Measurements from ENCODE around the gene COL17A1. TPM values are rescaled to one million over a fixed set of nuclear protein-coding genes. Genes with fewer than 3 reads are reported as not detected.

COL17A1 gene
- polyA plus RNA-seq, 4 donors = 0.30 to 0.93 (median 0.57) TPM

- no peak for DNase-seq (ENCODE audit: low read depth in 4 of 4, low spot score in 3 of 4)
Observed at GRCh38 chr10:104002911-104003310, 82.8 kb downstream of the COL17A1 start.

GRCh38 chr10:103998805-103999204 lies 86.9 kb downstream of the COL17A1 start:
- DNase-seq (ENCODE audit: low read depth in 4 of 4, low spot score in 3 of 4) = no peak

GRCh38 chr10:103995134-103995533 lies 90.5 kb downstream of the COL17A1 start:
- DNase-seq (ENCODE audit: low read depth in 4 of 4, low spot score in 3 of 4) = no peak

- DNase-seq (ENCODE audit: low read depth in 4 of 4, low spot score in 3 of 4) = no peak
Observed at GRCh38 chr10:103991393-103992128, 94.1 kb downstream of the COL17A1 start.

GRCh38 chr10:103990531-103990930 lies 95.1 kb downstream of the COL17A1 start:
- no peak for DNase-seq (ENCODE audit: low read depth in 4 of 4, low spot score in 3 of 4)

GRCh38 chr10:103990121-103990520 lies 95.6 kb downstream of the COL17A1 start:
- no peak for DNase-seq (ENCODE audit: low read depth in 4 of 4, low spot score in 3 of 4)

- no peak for DNase-seq (ENCODE audit: low read depth in 4 of 4, low spot score in 3 of 4)
Observed at GRCh38 chr10:103986360-103986759, 99.3 kb downstream of the COL17A1 start.

- DNase-seq (ENCODE audit: low read depth in 4 of 4, low spot score in 3 of 4) = no peak
Observed at GRCh38 chr10:103985726-103986125, 100.0 kb downstream of the COL17A1 start.

GRCh38 chr10:103983367-103983911 lies 102.2 kb downstream of the COL17A1 start:
- no peak for DNase-seq (ENCODE audit: low read depth in 4 of 4, low spot score in 3 of 4)

- no peak for DNase-seq (ENCODE audit: low read depth in 4 of 4, low spot score in 3 of 4)
Observed at GRCh38 chr10:103982639-103983038, 103.0 kb downstream of the COL17A1 start.

Other genes with a start within 250 kb of the COL17A1 start
- gene SH3PXD2A, start 230.3 kb downstream of the COL17A1 start, polyA plus RNA-seq (ENCODE audit: insufficient read length in 4 of 4) = 10 to 100 TPM; 29.3 to 31.7 (median 30.5) TPM
- 10 to 100 TPM; 24.8 to 27.6 (median 27.3) TPM for gene STN1, start 167.7 kb downstream of the COL17A1 start, polyA plus RNA-seq (ENCODE audit: insufficient read length in 4 of 4)
- gene SLK, start 118.7 kb downstream of the COL17A1 start, polyA plus RNA-seq (ENCODE audit: insufficient read length in 4 of 4) = 10 to 100 TPM; 56.5 to 71.2 (median 66.4) TPM
- 10 to 100 TPM; 10.8 to 13.3 (median 11.9) TPM for gene SFR1, start 36.3 kb upstream of the COL17A1 start, polyA plus RNA-seq (ENCODE audit: insufficient read length in 4 of 4)
- 10 to 100 TPM; 13.8 to 20.5 (median 14.3) TPM for gene CFAP43, start 146.5 kb upstream of the COL17A1 start, polyA plus RNA-seq (ENCODE audit: insufficient read length in 4 of 4)
- 100 to 1,000 TPM in 2 of 4 donors, 10 to 100 TPM in 2; 93.7 to 108 (median 99.5) TPM for gene GSTO1, start 169.0 kb upstream of the COL17A1 start, polyA plus RNA-seq (ENCODE audit: insufficient read length in 4 of 4)
- gene GSTO2, start 183.3 kb upstream of the COL17A1 start, polyA plus RNA-seq (ENCODE audit: insufficient read length in 4 of 4) = 10 to 100 TPM; 27.9 to 34.1 (median 31.4) TPM

Measured in right renal pelvis (tissue), 4 donors.